Measurements from ENCODE around the gene PARD3. TPM values are rescaled to one million over a fixed set of nuclear protein-coding genes. Genes with fewer than 3 reads are reported as not detected.

Gene PARD3
- total RNA-seq, 1 donor from 2014 or later, result 35.4 TPM

GRCh38 chr10:34141032-34141680, 673.9 kb downstream of the PARD3 start:
- Mint-ChIP-seq H3K9me3 (ENCODE audit: unreplicated experiment) (no peaks in the 10 kb centered on the region), H3K4me3 (ENCODE audit: unreplicated experiment) (no peak overlapping the region), H3K36me3 (ENCODE audit: low read depth, unreplicated experiment) (no peaks in the 10 kb centered on the region), H3K4me1 (ENCODE audit: low read depth, unreplicated experiment) (peaks cover 14% of the 10 kb centered on the region), H3K27me3 (ENCODE audit: low read depth, unreplicated experiment) (no peaks in the 10 kb centered on the region), H3K27ac (ENCODE audit: unreplicated experiment) (no peak overlapping the region)
- Histone ChIP-seq H3K79me2 (ENCODE audit: insufficient read depth, low read length) (no peaks in the 10 kb centered on the region), H3K4me2 (ENCODE audit: low read length) (no peak overlapping the region), H4K20me1 (ENCODE audit: insufficient read depth, low read length) (no peaks in the 10 kb centered on the region), H3K9me3 (ENCODE audit: insufficient read depth, low read depth, low read length) (no peaks in the 10 kb centered on the region), H3K27me3 (ENCODE audit: insufficient read depth, low read length) (no peaks in the 10 kb centered on the region), H3K27ac (ENCODE audit: low read depth, low read length) (no peak overlapping the region), H3K4me3 (ENCODE audit: insufficient read depth, low read depth, low read length) (no peak overlapping the region), H3K9ac (ENCODE audit: low read length) (no peak overlapping the region), H3K4me1 (ENCODE audit: insufficient read depth, low read length) (no peaks in the 10 kb centered on the region), H2AFZ (ENCODE audit: low read depth, low read length) (no peak overlapping the region), H3K36me3 (ENCODE audit: insufficient read depth, low read length) (no peaks in the 10 kb centered on the region)
- FAIRE-seq (no peak), DNase-seq (ENCODE audit: low read depth) (no peak)
- TF ChIP-seq CTCF (IDR thresholded peaks at IDR 0.05; ENCODE audit: insufficient read depth, low read depth, low read length) (no peak), EZH2 (IDR thresholded peaks at IDR 0.05; ENCODE audit: insufficient read depth, low read length) (no peak)

GRCh38 chr10:34139559-34139958, 675.5 kb downstream of the PARD3 start:
- TF ChIP-seq CTCF (IDR thresholded peaks at IDR 0.05; ENCODE audit: insufficient read depth, low read depth, low read length), result no peak
- TF ChIP-seq EZH2 (IDR thresholded peaks at IDR 0.05; ENCODE audit: insufficient read depth, low read length), result no peak
- Mint-ChIP-seq H3K36me3 (ENCODE audit: low read depth, unreplicated experiment) (no peaks in the 10 kb centered on the region), H3K27me3 (ENCODE audit: low read depth, unreplicated experiment) (no peaks in the 10 kb centered on the region), H3K9me3 (ENCODE audit: unreplicated experiment) (no peaks in the 10 kb centered on the region), H3K4me1 (ENCODE audit: low read depth, unreplicated experiment) (peaks cover 6% of the 10 kb centered on the region), H3K4me3 (ENCODE audit: unreplicated experiment) (no peak overlapping the region), H3K27ac (ENCODE audit: unreplicated experiment) (no peak overlapping the region)
- H3K36me3 ChIP-seq (ENCODE audit: insufficient read depth, low read length), result no peaks in the 10 kb centered on the region
- no peak overlapping the region for H3K9ac ChIP-seq (ENCODE audit: low read length)
- no peaks in the 10 kb centered on the region for H3K27me3 ChIP-seq (ENCODE audit: insufficient read depth, low read length)
- no peak overlapping the region for H3K4me2 ChIP-seq (ENCODE audit: low read length)
- H3K27ac ChIP-seq (ENCODE audit: low read depth, low read length), result no peak overlapping the region
- no peaks in the 10 kb centered on the region for H4K20me1 ChIP-seq (ENCODE audit: insufficient read depth, low read length)
- no peaks in the 10 kb centered on the region for H3K9me3 ChIP-seq (ENCODE audit: insufficient read depth, low read depth, low read length)
- DNase-seq (ENCODE audit: low read depth) (peak; percentile 31), FAIRE-seq (no peak)
- H2AFZ ChIP-seq (ENCODE audit: low read depth, low read length), result no peak overlapping the region
- no peaks in the 10 kb centered on the region for H3K4me1 ChIP-seq (ENCODE audit: insufficient read depth, low read length)
- H3K79me2 ChIP-seq (ENCODE audit: insufficient read depth, low read length), result no peaks in the 10 kb centered on the region
- no peak overlapping the region for H3K4me3 ChIP-seq (ENCODE audit: insufficient read depth, low read depth, low read length)

- H3K4me1 ChIP-seq (ENCODE audit: insufficient read depth, low read length), result no peaks in the 10 kb centered on the region
- no peak overlapping the region for H3K27ac ChIP-seq (ENCODE audit: low read depth, low read length)
- H3K4me2 ChIP-seq (ENCODE audit: low read length), result no peak overlapping the region
- no peaks in the 10 kb centered on the region for H3K9me3 Mint-ChIP-seq (ENCODE audit: unreplicated experiment)
- no peak for FAIRE-seq
- no peaks in the 10 kb centered on the region for H4K20me1 ChIP-seq (ENCODE audit: insufficient read depth, low read length)
- no peaks in the 10 kb centered on the region for H3K79me2 ChIP-seq (ENCODE audit: insufficient read depth, low read length)
- DNase-seq (ENCODE audit: low read depth), result no peak
- no peaks in the 10 kb centered on the region for H3K9me3 ChIP-seq (ENCODE audit: insufficient read depth, low read depth, low read length)
- no peaks in the 10 kb centered on the region for H3K36me3 ChIP-seq (ENCODE audit: insufficient read depth, low read length)
- H3K36me3 Mint-ChIP-seq (ENCODE audit: low read depth, unreplicated experiment), result no peaks in the 10 kb centered on the region
- H3K27me3 Mint-ChIP-seq (ENCODE audit: low read depth, unreplicated experiment), result no peaks in the 10 kb centered on the region
- H3K9ac ChIP-seq (ENCODE audit: low read length), result no peak overlapping the region
- TF ChIP-seq EZH2 (IDR thresholded peaks at IDR 0.05; ENCODE audit: insufficient read depth, low read length), result no peak
- no peak for TF ChIP-seq CTCF (IDR thresholded peaks at IDR 0.05; ENCODE audit: insufficient read depth, low read depth, low read length)
- H3K4me3 Mint-ChIP-seq (ENCODE audit: unreplicated experiment), result no peak overlapping the region
- H3K27ac Mint-ChIP-seq (ENCODE audit: unreplicated experiment), result no peak overlapping the region
- no peaks in the 10 kb centered on the region for H3K27me3 ChIP-seq (ENCODE audit: insufficient read depth, low read length)
- H3K4me3 ChIP-seq (ENCODE audit: insufficient read depth, low read depth, low read length), result no peak overlapping the region
- peaks cover 6% of the 10 kb centered on the region for H3K4me1 Mint-ChIP-seq (ENCODE audit: low read depth, unreplicated experiment)
- no peak overlapping the region for H2AFZ ChIP-seq (ENCODE audit: low read depth, low read length)
Observed at GRCh38 chr10:34137955-34138354, 677.1 kb downstream of the PARD3 start.

Measured in astrocyte (in vitro differentiated cells and primary cell).